NCI-H128 (cell line): Measurements from ENCODE around the gene LITAF.

ENCODE experiments used
- DNase-seq: peaks from one replicate; lab custom pipeline; 2025; ENCODE audit not compliant: unreplicated experiment; lab: John Stamatoyannopoulos, UW

LITAF gene

GRCh38 chr16:11554053-11554452 is 32.7 kb downstream of the LITAF start:
- DNase-seq, result no peak

GRCh38 chr16:11553371-11553770 is 33.3 kb downstream of the LITAF start:
- DNase-seq, result no peak

- DNase-seq, result no peak
Measured at GRCh38 chr16:11552440-11552839, 34.3 kb downstream of the LITAF start.

GRCh38 chr16:11551842-11552241 is 34.9 kb downstream of the LITAF start:
- DNase-seq, result no peak

GRCh38 chr16:11550791-11551498 is 35.8 kb downstream of the LITAF start:
- no peak for DNase-seq

GRCh38 chr16:11547118-11547916 is 39.4 kb downstream of the LITAF start:
- no peak for DNase-seq

GRCh38 chr16:11546608-11547061 is 40.1 kb downstream of the LITAF start:
- no peak for DNase-seq

- DNase-seq, result no peak
Measured at GRCh38 chr16:11543661-11544393, 42.9 kb downstream of the LITAF start.

GRCh38 chr16:11542069-11542744 is 44.5 kb downstream of the LITAF start:
- DNase-seq, result no peak

- no peak for DNase-seq
Measured at GRCh38 chr16:11539641-11540050, 47.1 kb downstream of the LITAF start.

GRCh38 chr16:11538880-11539279 is 47.8 kb downstream of the LITAF start:
- no peak for DNase-seq

GRCh38 chr16:11536104-11536866 is 50.4 kb downstream of the LITAF start:
- no peak for DNase-seq

- no peak for DNase-seq
Measured at GRCh38 chr16:11535494-11535893, 51.2 kb downstream of the LITAF start.

- no peak for DNase-seq
Measured at GRCh38 chr16:11534262-11534661, 52.5 kb downstream of the LITAF start.

GRCh38 chr16:11533588-11533987 is 53.1 kb downstream of the LITAF start:
- no peak for DNase-seq

GRCh38 chr16:11530171-11530940 is 56.4 kb downstream of the LITAF start:
- no peak for DNase-seq

GRCh38 chr16:11529285-11529684 is 57.4 kb downstream of the LITAF start:
- no peak for DNase-seq

- no peak for DNase-seq
Measured at GRCh38 chr16:11528053-11528452, 58.7 kb downstream of the LITAF start.

- no peak for DNase-seq
Measured at GRCh38 chr16:11526655-11527350, 59.9 kb downstream of the LITAF start.
